Measurements from ENCODE around the gene CA7. TPM values are rescaled to one million over a fixed set of nuclear protein-coding genes. Genes with fewer than 3 reads are reported as not detected.

Gene CA7
- total and polyA plus RNA-seq, 4 donors = not detected

- Histone ChIP-seq H3K36me3 (ENCODE audit: control insufficient read depth in 4 of 4, insufficient read depth in 3 of 4, low read depth in 1 of 4, low read length in 3 of 4) (no peaks in the 10 kb centered on the region), H3K4me1 (ENCODE audit: control insufficient read depth in 4 of 4, insufficient read depth in 4 of 4, low read length in 3 of 4) (peaks cover 5 to 9% (median 8%) of the 10 kb centered on the region in 4 donors), H3K27ac (ENCODE audit: low read depth in 1 of 2, low read length in 2 of 2) (no peak overlapping the region), H3K4me3 (ENCODE audit: low read depth in 1 of 3, low read length in 3 of 3) (no peak overlapping the region), H3K9ac (ENCODE audit: low read depth in 1 of 2, low read length in 2 of 2) (no peak overlapping the region), H3K9me3 (ENCODE audit: control insufficient read depth in 4 of 4, low read length in 3 of 4) (no peaks in the 10 kb centered on the region), H3K27me3 (ENCODE audit: control insufficient read depth in 4 of 4, insufficient read depth in 4 of 4, low read length in 3 of 4) (peaks cover 0 to 5% (median 4%) of the 10 kb centered on the region in 4 donors)
- no peak for DNase-seq (ENCODE audit: low spot score)
- TF ChIP-seq HNF4A (conservative IDR thresholded peaks at IDR 0.05) (no peak), MAX (IDR thresholded peaks at IDR 0.05) (no peak), ATF3 (IDR thresholded peaks at IDR 0.05) (no peak), EGR1 (IDR thresholded peaks at IDR 0.05; ENCODE audit: low read depth in 2 of 2) (no peak), HNF4G (IDR thresholded peaks at IDR 0.05) (no peak), GABPA (IDR thresholded peaks at IDR 0.05 in 1 of 2, conservative IDR thresholded peaks at IDR 0.05 in 1 of 2) (no peak)
- TF ChIP-seq, protein P1, sequence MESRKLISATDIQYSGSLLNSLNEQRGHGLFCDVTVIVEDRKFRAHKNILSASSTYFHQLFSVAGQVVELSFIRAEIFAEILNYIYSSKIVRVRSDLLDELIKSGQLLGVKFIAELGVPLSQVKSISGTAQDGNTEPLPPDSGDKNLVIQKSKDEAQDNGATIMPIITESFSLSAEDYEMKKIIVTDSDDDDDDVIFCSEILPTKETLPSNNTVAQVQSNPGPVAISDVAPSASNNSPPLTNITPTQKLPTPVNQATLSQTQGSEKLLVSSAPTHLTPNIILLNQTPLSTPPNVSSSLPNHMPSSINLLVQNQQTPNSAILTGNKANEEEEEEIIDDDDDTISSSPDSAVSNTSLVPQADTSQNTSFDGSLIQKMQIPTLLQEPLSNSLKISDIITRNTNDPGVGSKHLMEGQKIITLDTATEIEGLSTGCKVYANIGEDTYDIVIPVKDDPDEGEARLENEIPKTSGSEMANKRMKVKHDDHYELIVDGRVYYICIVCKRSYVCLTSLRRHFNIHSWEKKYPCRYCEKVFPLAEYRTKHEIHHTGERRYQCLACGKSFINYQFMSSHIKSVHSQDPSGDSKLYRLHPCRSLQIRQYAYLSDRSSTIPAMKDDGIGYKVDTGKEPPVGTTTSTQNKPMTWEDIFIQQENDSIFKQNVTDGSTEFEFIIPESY (IDR thresholded peaks at IDR 0.05) = no peak
- 90% methylated on average over 2 of the region's 2 CpGs for WGBS
Observed at GRCh38 chr16:66848172-66848571, 4.0 kb downstream of the CA7 start.

DNA sequence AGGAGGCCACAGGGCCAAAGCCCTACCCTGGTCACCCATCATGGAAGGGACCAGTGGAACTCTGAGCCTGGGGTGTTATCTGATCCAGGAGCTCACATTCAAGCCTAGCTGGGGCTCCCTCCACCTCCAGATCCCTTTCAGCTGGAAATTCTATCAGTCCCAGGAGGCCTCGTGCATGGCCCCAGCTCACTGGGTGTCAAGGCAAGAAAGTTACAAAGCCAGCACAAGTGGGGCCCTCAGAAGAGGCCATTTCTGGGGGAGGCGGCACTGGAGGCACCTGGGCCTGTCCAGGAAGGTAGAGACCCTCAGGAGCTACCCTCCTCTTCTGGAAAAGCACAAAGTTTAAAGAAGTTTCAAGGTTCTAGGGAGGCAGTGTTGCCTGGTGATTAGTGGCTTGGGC lies 4.8 kb downstream of the CA7 start:
- Histone ChIP-seq H3K27ac (ENCODE audit: low read depth in 1 of 2, low read length in 2 of 2) (no peak overlapping the region), H3K36me3 (ENCODE audit: control insufficient read depth in 4 of 4, insufficient read depth in 3 of 4, low read depth in 1 of 4, low read length in 3 of 4) (no peaks in the 10 kb centered on the region), H3K4me1 (ENCODE audit: control insufficient read depth in 4 of 4, insufficient read depth in 4 of 4, low read length in 3 of 4) (peaks cover 5 to 9% (median 8%) of the 10 kb centered on the region in 4 donors), H3K9me3 (ENCODE audit: control insufficient read depth in 4 of 4, low read length in 3 of 4) (no peaks in the 10 kb centered on the region), H3K4me3 (ENCODE audit: low read depth in 1 of 3, low read length in 3 of 3) (no peak overlapping the region), H3K9ac (ENCODE audit: low read depth in 1 of 2, low read length in 2 of 2) (no peak overlapping the region), H3K27me3 (ENCODE audit: control insufficient read depth in 4 of 4, insufficient read depth in 4 of 4, low read length in 3 of 4) (peaks cover 0 to 5% (median 4%) of the 10 kb centered on the region in 4 donors)
- TF ChIP-seq FOXA2 (IDR thresholded peaks at IDR 0.05) (no peak), MAX (IDR thresholded peaks at IDR 0.05) (no peak)
- TF ChIP-seq, protein P2, sequence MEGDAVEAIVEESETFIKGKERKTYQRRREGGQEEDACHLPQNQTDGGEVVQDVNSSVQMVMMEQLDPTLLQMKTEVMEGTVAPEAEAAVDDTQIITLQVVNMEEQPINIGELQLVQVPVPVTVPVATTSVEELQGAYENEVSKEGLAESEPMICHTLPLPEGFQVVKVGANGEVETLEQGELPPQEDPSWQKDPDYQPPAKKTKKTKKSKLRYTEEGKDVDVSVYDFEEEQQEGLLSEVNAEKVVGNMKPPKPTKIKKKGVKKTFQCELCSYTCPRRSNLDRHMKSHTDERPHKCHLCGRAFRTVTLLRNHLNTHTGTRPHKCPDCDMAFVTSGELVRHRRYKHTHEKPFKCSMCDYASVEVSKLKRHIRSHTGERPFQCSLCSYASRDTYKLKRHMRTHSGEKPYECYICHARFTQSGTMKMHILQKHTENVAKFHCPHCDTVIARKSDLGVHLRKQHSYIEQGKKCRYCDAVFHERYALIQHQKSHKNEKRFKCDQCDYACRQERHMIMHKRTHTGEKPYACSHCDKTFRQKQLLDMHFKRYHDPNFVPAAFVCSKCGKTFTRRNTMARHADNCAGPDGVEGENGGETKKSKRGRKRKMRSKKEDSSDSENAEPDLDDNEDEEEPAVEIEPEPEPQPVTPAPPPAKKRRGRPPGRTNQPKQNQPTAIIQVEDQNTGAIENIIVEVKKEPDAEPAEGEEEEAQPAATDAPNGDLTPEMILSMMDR (IDR thresholded peaks at IDR 0.05; ENCODE audit: low read depth, low read length, missing input control) = no peak
- TF ChIP-seq, protein P1 (IDR thresholded peaks at IDR 0.05) = no peak
- TF ChIP-seq, protein P3, sequence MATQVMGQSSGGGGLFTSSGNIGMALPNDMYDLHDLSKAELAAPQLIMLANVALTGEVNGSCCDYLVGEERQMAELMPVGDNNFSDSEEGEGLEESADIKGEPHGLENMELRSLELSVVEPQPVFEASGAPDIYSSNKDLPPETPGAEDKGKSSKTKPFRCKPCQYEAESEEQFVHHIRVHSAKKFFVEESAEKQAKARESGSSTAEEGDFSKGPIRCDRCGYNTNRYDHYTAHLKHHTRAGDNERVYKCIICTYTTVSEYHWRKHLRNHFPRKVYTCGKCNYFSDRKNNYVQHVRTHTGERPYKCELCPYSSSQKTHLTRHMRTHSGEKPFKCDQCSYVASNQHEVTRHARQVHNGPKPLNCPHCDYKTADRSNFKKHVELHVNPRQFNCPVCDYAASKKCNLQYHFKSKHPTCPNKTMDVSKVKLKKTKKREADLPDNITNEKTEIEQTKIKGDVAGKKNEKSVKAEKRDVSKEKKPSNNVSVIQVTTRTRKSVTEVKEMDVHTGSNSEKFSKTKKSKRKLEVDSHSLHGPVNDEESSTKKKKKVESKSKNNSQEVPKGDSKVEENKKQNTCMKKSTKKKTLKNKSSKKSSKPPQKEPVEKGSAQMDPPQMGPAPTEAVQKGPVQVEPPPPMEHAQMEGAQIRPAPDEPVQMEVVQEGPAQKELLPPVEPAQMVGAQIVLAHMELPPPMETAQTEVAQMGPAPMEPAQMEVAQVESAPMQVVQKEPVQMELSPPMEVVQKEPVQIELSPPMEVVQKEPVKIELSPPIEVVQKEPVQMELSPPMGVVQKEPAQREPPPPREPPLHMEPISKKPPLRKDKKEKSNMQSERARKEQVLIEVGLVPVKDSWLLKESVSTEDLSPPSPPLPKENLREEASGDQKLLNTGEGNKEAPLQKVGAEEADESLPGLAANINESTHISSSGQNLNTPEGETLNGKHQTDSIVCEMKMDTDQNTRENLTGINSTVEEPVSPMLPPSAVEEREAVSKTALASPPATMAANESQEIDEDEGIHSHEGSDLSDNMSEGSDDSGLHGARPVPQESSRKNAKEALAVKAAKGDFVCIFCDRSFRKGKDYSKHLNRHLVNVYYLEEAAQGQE (IDR thresholded peaks at IDR 0.05) = no peak
- DNase-seq (ENCODE audit: low spot score) = no peak
- 89% methylated on average over 2 of the region's 2 CpGs for WGBS
